HG03457 (cell line): Measurements from ENCODE around the gene C10orf120.

ENCODE experiments used
- ATAC-seq: cut with Tn5 transposase; IDR thresholded peaks from one replicate; pipeline ENCODE4 v1.9.1; 2021; ENCODE audit warnings: moderate number of reproducible peaks; ENCODE audit not compliant: unreplicated experiment

C10orf120 gene

GRCh38 chr10:122699796-122700455, at the start of gene C10orf120:
Gene C10orf120 (minus strand): TSS chr10:122699846. CDS start chr10:122699790, 56 bp downstream.
- no peak for ATAC-seq

- ATAC-seq = no peak
Observed at GRCh38 chr10:122748496-122748895, 48.9 kb upstream of the C10orf120 start.

- ATAC-seq = no peak
Observed at GRCh38 chr10:122746408-122746807, 46.8 kb upstream of the C10orf120 start.

GRCh38 chr10:122744257-122744656, 44.6 kb upstream of the C10orf120 start:
- ATAC-seq = no peak

DNA sequence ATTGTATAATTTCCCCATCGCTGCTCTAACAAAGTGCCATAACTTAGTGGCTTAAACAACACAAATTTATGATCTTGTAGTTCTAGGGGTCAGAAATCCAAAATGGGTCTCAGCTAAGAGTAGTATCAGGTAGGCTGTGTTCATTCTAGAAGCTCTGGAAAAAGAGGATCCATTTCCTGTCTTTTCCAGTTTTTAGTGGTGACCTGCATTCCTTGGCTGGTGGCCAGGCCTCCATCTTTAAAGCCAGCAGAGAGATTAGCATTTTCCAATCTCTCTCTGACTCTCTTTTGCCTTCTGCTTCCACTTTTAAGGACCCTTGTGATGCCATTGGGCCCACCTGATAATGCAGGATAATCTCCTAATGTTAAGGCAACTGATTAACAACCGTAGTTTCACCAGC, 41.0 kb upstream of the C10orf120 start:
- no peak for ATAC-seq

GRCh38 chr10:122738031-122738430, 38.4 kb upstream of the C10orf120 start:
- no peak for ATAC-seq

DNA sequence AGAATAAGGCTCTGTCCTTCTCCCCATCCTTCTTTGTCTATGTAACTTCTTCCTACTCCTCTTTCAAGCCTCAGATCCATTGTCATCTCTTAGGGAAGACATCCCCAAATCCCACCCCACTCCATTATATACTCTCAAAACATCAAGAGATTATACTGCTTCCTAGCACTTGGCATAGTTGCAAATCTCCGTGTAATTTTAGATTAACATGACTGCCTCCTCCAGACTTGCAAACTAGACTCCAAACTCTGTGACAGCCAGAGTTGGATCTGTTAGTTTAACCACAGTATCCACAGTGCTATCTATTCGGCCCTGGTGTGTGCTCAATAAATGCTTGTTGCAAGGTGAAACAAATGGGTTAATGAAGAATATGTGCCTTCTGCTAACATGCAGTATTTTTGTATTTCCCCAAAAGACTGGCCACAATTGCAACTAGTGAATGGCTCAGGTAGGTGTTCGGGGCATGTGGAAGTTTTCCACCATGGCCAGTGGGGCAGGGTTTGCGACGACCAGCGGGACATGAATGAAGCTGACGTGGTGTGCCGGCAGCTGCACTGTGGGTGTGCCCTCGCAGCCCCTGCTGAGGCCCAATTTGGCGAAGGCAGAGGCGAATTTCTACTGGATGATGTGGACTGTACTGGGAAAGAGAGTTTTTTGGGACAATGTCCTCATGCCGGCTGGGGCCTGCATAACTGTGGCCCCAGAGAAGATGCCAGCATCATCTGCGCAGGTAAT, 34.5 kb upstream of the C10orf120 start:
- ATAC-seq = no peak

DNA sequence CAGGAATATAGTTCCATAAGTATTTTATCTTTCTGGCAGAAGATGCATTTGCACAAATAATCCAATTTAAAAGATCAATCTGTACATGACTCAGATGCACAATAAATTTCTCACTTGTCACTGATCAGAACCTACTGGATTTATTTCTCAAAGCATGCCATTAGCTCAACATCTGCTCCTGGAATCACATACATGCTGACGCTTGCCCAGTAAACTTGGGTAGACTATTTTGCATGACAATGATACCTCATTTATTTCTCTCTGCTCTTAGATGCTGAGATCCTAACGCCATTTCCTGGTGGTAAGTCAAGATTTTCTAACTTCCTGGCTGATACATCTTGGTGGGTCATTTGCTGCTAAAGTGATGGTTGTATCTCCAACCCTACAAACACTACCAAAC, 33.8 kb upstream of the C10orf120 start:
- ATAC-seq = no peak

DNA sequence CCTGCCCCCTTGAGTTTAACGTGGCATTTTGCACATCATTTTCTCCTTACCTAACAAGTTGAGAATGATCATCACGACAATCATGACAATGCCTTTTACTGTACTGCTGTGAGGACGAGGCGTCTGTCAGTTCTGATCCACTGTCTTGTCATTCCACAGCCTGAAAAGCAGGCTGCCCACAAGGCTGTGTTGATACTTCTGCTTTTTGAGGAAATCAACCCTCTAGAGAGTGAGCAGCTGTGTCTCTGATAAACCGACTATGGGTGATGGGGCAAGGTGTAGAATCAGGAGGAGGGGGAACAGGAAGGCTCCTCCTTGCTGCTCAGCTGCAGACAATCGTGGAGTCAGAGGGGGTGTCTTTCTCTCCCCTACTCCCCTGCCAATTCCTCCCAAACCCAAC, 30.6 kb upstream of the C10orf120 start:
- no peak for ATAC-seq

GRCh38 chr10:122729126-122729525, 29.5 kb upstream of the C10orf120 start:
- no peak for ATAC-seq

- no peak for ATAC-seq
Observed at GRCh38 chr10:122727426-122727825, 27.8 kb upstream of the C10orf120 start.

GRCh38 chr10:122725768-122726167, 26.1 kb upstream of the C10orf120 start:
- no peak for ATAC-seq

GRCh38 chr10:122725006-122725405, 25.4 kb upstream of the C10orf120 start:
- ATAC-seq = no peak

GRCh38 chr10:122721111-122721510, 21.5 kb upstream of the C10orf120 start:
- ATAC-seq = no peak

DNA sequence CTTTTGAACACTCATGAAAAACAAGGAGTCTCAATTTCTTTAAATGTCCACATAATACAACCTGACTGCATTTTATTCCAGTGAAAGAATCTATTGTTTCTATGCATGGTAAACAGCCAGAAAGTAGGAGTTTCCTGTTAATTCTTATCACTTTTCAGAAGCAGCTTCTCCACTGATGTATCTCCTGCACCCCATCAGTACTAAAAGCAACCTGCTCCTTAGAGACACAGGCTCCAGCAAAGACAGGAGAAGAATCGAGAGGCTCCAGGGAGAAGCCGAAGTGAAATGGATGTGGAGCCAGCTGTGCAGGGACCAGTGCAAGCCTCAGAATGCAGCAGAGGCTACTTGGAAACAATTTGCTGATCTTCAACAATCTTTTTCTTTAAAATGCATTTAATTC, 16.4 kb upstream of the C10orf120 start:
- no peak for ATAC-seq

- ATAC-seq = no peak
Observed at GRCh38 chr10:122715576-122715975, 15.9 kb upstream of the C10orf120 start.

- ATAC-seq = no peak
Observed at GRCh38 chr10:122713091-122713885, 13.6 kb upstream of the C10orf120 start.

DNA sequence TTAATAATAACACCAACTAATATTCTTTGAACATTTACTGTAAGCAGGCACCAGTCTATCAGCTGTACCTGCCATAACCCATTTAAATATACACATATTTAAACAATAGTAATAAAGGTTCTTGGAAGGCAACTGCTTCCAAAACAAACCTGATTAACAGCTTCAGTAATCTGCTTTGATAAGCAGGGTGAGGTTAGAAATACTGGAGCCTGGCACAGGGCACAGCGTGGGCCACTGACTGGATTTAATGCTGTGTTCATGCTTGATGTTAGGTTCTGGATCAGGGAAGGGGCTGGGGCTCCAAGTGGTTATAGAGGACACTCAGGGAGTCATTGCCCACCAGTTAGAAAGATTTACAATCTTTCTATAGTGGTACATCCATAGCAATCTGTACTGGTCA, 10.9 kb upstream of the C10orf120 start:
- no peak for ATAC-seq

DNA sequence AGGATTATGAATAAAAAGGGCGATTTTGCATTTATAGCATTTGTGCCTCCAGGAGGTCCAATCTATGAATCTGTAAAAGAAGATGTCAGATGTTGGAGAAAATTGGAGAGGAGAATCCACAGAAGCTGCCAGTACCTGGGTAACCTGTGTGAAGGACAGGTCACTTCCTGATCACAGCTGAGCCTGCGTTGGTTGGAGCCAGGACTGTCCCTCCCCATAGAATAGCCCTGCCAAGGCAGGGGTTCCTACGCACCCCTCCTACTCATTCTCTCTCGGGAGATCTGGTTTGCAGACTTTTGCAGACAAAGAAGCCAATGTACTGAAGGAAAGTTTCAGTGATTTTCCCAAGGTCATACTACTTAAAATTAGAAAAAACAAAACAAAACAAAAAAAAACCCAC, 10.3 kb upstream of the C10orf120 start:
- ATAC-seq = no peak

DNA sequence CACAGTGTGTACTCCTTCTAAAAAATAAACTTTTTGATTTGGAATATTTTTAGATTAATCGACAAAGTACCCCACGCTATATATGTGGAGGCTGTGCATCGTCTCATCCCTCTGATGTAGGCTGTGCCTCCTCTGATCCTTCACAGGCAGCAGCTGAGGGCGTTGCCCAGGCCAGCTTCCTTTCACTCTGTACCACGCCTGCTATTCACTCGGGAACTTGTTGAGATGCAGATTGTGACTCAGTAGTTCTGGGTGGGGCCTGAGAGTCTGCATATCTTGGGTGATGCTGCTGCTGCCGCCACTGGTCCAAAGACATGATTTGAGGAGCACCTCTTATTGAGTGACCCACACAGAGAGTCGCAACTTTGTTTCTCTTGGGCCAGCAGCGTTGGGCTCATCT, 7.9 kb upstream of the C10orf120 start:
- no peak for ATAC-seq

GRCh38 chr10:122706947-122707346, 7.3 kb upstream of the C10orf120 start:
- no peak for ATAC-seq

GRCh38 chr10:122706467-122706866, 6.8 kb upstream of the C10orf120 start:
- no peak for ATAC-seq
